A549 (cell line): ENCODE results near the gene FOXK1. TPM values are rescaled to one million over a fixed set of nuclear protein-coding genes. Genes with fewer than 3 reads are reported as not detected.

Source experiments
- ATAC-seq, 2 experiments: fragments of 200-7000 bp in 1 of 2; fragments of >200 bp in 1 of 2; cut with Nextera tagmentation in 1 of 2; cut with Tn5 transposase in 1 of 2; 3 replicates each; pipeline versions ENCODE4 v1.8.0 to v1.9.1; 2018 to 2020; ENCODE audit warnings: mild to moderate bottlenecking in 1 of 2, moderate library complexity in 1 of 2
- CTCF ChIA-PET: fragments of 300-600 bp; sonication (Branson Sonifier 250); formaldehyde crosslinking; extraction: SDS; loops from one replicate; lab custom pipeline; 2021; ENCODE audit warnings: antibody characterized with exemption, inconsistent platforms; lab: Yijun Ruan, JAX
- POLR2A ChIA-PET: fragments of 350-600 bp; formaldehyde crosslinking; extraction: SDS; loops from one replicate; lab custom pipeline; 2021; ENCODE audit warnings: antibody characterized with exemption, inconsistent platforms; lab: Yijun Ruan, JAX
- DNase-seq, 2 experiments: peaks; one replicate each; pipeline versions ENCODE4 v3.0.0 to v3.0.0-alpha.2; 2011 to 2016; ENCODE audit warnings: low read depth in 1 of 2, low spot score in 1 of 2
- FAIRE-seq: peaks from 2 replicates; lab custom pipeline; 2011; peaks lifted over from hg19 to GRCh38; lab: Jason Lieb, UNC
- H3K27ac ChIP-seq, 2 experiments: fragments of >200 bp; sonication (Bioruptor Twin); formaldehyde crosslinking; 3 replicates each; pipeline ENCODE4 v1.5.1; 2016 to 2017
- H3K4me1 ChIP-seq: fragments of >200 bp; sonication (Bioruptor Twin); formaldehyde crosslinking; 3 replicates; pipeline ENCODE4 v1.6.1; 2016
- H3K4me2 ChIP-seq: fragments of >200 bp; sonication (Bioruptor Twin); formaldehyde crosslinking; 3 replicates; pipeline ENCODE4 v1.6.1; 2016
- H3K4me3 ChIP-seq: fragments of >200 bp; sonication (Bioruptor Twin); formaldehyde crosslinking; 3 replicates; pipeline ENCODE4 v1.5.1; 2016
- H3K9me3 ChIP-seq: fragments of >200 bp; sonication (Bioruptor Twin); formaldehyde crosslinking; 3 replicates; pipeline ENCODE4 v1.6.1; 2016
- EHMT2 ChIP-seq: fragments of 200-600 bp; sonication (generic); IDR thresholded peaks from 2 replicates; pipeline ENCODE4 v1.6.1; 2016; ENCODE audit warnings: antibody characterized with exemption, low read depth, mild to moderate bottlenecking, moderate library complexity
- FOSB ChIP-seq: fragments of 250-450 bp; sonication (Bioruptor Pico); IDR thresholded peaks from 2 replicates; pipeline ENCODE4 v1.5.0; 2020; ENCODE audit warnings: mild to moderate bottlenecking, moderate library complexity
- FOSL2 ChIP-seq, 2 experiments: fragments of 450-650 bp in 1 of 2; fragments of >200 bp in 1 of 2; sonication (Bioruptor Twin) in 1 of 2; formaldehyde crosslinking; IDR thresholded peaks; 2 replicates each; pipeline versions ENCODE4 v1.5.0 to v1.6.1; 2016 to 2020; ENCODE audit warnings: mild to moderate bottlenecking in 1 of 2, moderate library complexity in 1 of 2
- HDAC2 ChIP-seq: fragments of 200-600 bp; sonication (generic); IDR thresholded peaks from 2 replicates; pipeline ENCODE4 v1.6.1; 2016
- HEYL ChIP-seq: fragments of 250-450 bp; sonication (Bioruptor Pico); IDR thresholded peaks from 2 replicates; pipeline ENCODE4 v1.8.0; 2021; ENCODE audit warnings: mild to moderate bottlenecking, moderate library complexity
- JUNB ChIP-seq: fragments of >200 bp; sonication (Bioruptor Twin); formaldehyde crosslinking; IDR thresholded peaks from 2 replicates; pipeline ENCODE4 v1.6.1; 2016
- KDM1A ChIP-seq: fragments of 200-600 bp; sonication (generic); IDR thresholded peaks from 2 replicates; pipeline ENCODE4 v1.6.1; 2016; ENCODE audit warnings: low read depth, mild to moderate bottlenecking
- KDM5A ChIP-seq: fragments of 200-600 bp; sonication (generic); IDR thresholded peaks from 2 replicates; pipeline ENCODE4 v1.6.1; 2016; ENCODE audit warnings: antibody characterized with exemption, mild to moderate bottlenecking
- MAFK ChIP-seq: fragments of 450-650 bp; IDR thresholded peaks from 2 replicates; pipeline ENCODE4 v1.6.1; 2014; ENCODE audit not compliant: partially characterized antibody
- MYC ChIP-seq: IDR thresholded peaks from 2 replicates; pipeline ENCODE4 v1.6.1; 2012; ENCODE audit warnings: mild to moderate bottlenecking, inconsistent platforms, low read length, improper control_type of control experiment, borderline replicate concordance
- NFE2L2 ChIP-seq: fragments of 150-350 bp; conservative IDR thresholded peaks from 2 replicates; pipeline ENCODE4 v1.6.1; 2014; ENCODE audit warnings: low read length
- NR3C1 ChIP-seq: fragments of >200 bp; sonication (Bioruptor Twin); formaldehyde crosslinking; IDR thresholded peaks from 3 replicates; pipeline ENCODE4 v1.6.1; 2017
- RAD21 ChIP-seq, 2 experiments: fragments of >200 bp in 1 of 2; sonication (Bioruptor Twin) in 1 of 2; formaldehyde crosslinking in 1 of 2; IDR thresholded peaks in 1 of 2; conservative IDR thresholded peaks in 1 of 2; 2 replicates in 1 of 2; 3 replicates in 1 of 2; pipeline ENCODE4 v1.6.1; 2012 to 2018; ENCODE audit warnings: inconsistent platforms in 1 of 2
- RNF2 ChIP-seq: fragments of 200-600 bp; sonication (generic); IDR thresholded peaks from 2 replicates; pipeline ENCODE4 v1.6.1; 2016; ENCODE audit warnings: low read depth, mild to moderate bottlenecking, antibody characterized with exemption, moderate library complexity, borderline replicate concordance
- SREBF2 ChIP-seq: fragments of 450-650 bp; IDR thresholded peaks from 2 replicates; pipeline ENCODE4 v1.6.1; 2014; ENCODE audit warnings: mild to moderate bottlenecking, moderate library complexity
- ZC3H11A ChIP-seq: fragments of 450-650 bp; IDR thresholded peaks from 2 replicates; pipeline ENCODE4 v1.6.1; 2014; ENCODE audit warnings: antibody characterized with exemption, mild to moderate bottlenecking
- ZFP36 ChIP-seq: fragments of 450-650 bp; IDR thresholded peaks from 2 replicates; pipeline ENCODE4 v1.6.1; 2014; ENCODE audit warnings: borderline replicate concordance; ENCODE audit not compliant: partially characterized antibody
- ZSCAN20 ChIP-seq: fragments of 250-450 bp; sonication (Bioruptor Pico); IDR thresholded peaks from 2 replicates; pipeline ENCODE4 v1.8.0; 2022; ENCODE audit warnings: mild to moderate bottlenecking, moderate library complexity
- WGBS: methylation state at CpG from one replicate; pipeline ENCODE4 v1.1.6; 2017; ENCODE audit errors: missing lambda C conversion rate; 5-methylcytosine and 5-hydroxymethylcytosine counted together
- polyA plus RNA-seq, 4 experiments: library from polyadenylated mRNA; depleted of rRNA in 3 of 4; stranded (reverse); fragments of >200 nt; fragmentation: RNase III in 1 of 4; extraction: RNeasy Plus Mini Kit Qiagen cat#74134 plus additional on column Dnase treatment in 1 of 4; gene quantifications; 2 replicates in 3 of 4; 3 replicates in 1 of 4; pipeline ENCODE4 v1.2.3, GENCODE V29; 2011 to 2017
- TF ChIP-seq, protein P1 (sequence below): fragments of 250-450 bp; sonication (Bioruptor Pico); IDR thresholded peaks from 2 replicates; pipeline ENCODE4 v1.5.0; 2020; ENCODE audit warnings: low read depth, mild to moderate bottlenecking, moderate library complexity
- TF ChIP-seq, protein P2 (sequence below): fragments of >200 bp; sonication (Bioruptor Twin); formaldehyde crosslinking; IDR thresholded peaks from 3 replicates; pipeline ENCODE4 v1.6.1; 2016
- TF ChIP-seq, protein P3 (sequence below): fragments of >200 bp; sonication (Bioruptor Twin); formaldehyde crosslinking; IDR thresholded peaks from 2 replicates; pipeline ENCODE4 v1.6.1; 2016
- TF ChIP-seq, protein P4 (sequence below): fragments of 450-650 bp; IDR thresholded peaks from 2 replicates; pipeline ENCODE4 v1.6.1; 2014; ENCODE audit warnings: antibody characterized with exemption

The FOXK1 gene
- polyA plus RNA-seq, 2 of the 4 experiments (the other 2 are of a cell fraction): 6.8 to 10.9 TPM

DNA sequence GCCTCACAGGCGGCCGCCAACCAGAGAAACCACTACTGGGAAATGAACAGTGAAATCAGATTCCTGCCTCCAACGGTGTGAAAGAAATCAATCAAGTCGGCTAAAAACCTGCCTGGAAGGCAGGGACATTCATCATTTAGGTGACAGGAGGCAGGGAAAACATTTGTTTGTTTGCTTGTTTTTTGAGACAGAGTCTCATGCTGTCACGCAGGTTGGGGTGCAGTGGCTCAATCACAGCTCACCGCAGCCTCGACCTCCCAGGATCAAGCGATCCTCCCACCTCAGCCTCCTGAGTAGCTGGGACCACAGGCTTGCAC is 123.8 kb downstream of the FOXK1 start:
- ATAC-seq (no peak), DNase-seq (no peak), FAIRE-seq (no peak)
- ChIA-PET POLR2A (no interaction called here), CTCF (interaction anchor here (0.6 to 1.6 kb wide), 6 partner anchors 7 to 369 kb away, joined by 3 to 6 read pairs (median 4); partner anchors contain the start of gene RADIL)
- Histone ChIP-seq H3K4me2 (no peak overlapping the region), H3K27ac (no peak overlapping the region), H3K9me3 (no peaks in the 10 kb centered on the region), H3K4me1 (no peaks in the 10 kb centered on the region), H3K4me3 (no peak overlapping the region)
- no peak for TF ChIP-seq HEYL (CRISPR knock-in tag)
- TF ChIP-seq, protein P1, sequence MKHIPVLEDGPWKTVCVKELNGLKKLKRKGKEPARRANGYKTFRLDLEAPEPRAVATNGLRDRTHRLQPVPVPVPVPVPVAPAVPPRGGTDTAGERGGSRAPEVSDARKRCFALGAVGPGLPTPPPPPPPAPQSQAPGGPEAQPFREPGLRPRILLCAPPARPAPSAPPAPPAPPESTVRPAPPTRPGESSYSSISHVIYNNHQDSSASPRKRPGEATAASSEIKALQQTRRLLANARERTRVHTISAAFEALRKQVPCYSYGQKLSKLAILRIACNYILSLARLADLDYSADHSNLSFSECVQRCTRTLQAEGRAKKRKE (CRISPR knock-in tag): no peak
- no peak for TF ChIP-seq SREBF2
- TF ChIP-seq EHMT2: no peak
- no peak for TF ChIP-seq ZC3H11A
- TF ChIP-seq MAFK: no peak
- TF ChIP-seq, protein P2, sequence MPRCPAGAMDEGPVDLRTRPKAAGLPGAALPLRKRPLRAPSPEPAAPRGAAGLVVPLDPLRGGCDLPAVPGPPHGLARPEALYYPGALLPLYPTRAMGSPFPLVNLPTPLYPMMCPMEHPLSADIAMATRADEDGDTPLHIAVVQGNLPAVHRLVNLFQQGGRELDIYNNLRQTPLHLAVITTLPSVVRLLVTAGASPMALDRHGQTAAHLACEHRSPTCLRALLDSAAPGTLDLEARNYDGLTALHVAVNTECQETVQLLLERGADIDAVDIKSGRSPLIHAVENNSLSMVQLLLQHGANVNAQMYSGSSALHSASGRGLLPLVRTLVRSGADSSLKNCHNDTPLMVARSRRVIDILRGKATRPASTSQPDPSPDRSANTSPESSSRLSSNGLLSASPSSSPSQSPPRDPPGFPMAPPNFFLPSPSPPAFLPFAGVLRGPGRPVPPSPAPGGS: no peak
- TF ChIP-seq HDAC2: no peak
- no peak for TF ChIP-seq RAD21 (conservative IDR thresholded peaks at IDR 0.05 in 1 of 2, IDR thresholded peaks at IDR 0.05 in 1 of 2)
- TF ChIP-seq, protein P3, sequence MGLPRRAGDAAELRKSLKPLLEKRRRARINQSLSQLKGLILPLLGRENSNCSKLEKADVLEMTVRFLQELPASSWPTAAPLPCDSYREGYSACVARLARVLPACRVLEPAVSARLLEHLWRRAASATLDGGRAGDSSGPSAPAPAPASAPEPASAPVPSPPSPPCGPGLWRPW: no peak
- TF ChIP-seq KDM5A: no peak
- no peak for TF ChIP-seq NR3C1
- no peak for TF ChIP-seq RNF2
- TF ChIP-seq NFE2L2: no peak
- TF ChIP-seq FOSL2 (IDR thresholded peaks at IDR 0.05): no peak
- TF ChIP-seq FOSL2 (CRISPR knock-in tag; IDR thresholded peaks at IDR 0.05): no peak
- no peak for TF ChIP-seq MYC
- TF ChIP-seq ZFP36: no peak
- TF ChIP-seq, protein P4, sequence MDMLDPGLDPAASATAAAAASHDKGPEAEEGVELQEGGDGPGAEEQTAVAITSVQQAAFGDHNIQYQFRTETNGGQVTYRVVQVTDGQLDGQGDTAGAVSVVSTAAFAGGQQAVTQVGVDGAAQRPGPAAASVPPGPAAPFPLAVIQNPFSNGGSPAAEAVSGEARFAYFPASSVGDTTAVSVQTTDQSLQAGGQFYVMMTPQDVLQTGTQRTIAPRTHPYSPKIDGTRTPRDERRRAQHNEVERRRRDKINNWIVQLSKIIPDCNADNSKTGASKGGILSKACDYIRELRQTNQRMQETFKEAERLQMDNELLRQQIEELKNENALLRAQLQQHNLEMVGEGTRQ: no peak
- WGBS: 79% methylated on average over 8 of the region's 8 CpGs

DNA sequence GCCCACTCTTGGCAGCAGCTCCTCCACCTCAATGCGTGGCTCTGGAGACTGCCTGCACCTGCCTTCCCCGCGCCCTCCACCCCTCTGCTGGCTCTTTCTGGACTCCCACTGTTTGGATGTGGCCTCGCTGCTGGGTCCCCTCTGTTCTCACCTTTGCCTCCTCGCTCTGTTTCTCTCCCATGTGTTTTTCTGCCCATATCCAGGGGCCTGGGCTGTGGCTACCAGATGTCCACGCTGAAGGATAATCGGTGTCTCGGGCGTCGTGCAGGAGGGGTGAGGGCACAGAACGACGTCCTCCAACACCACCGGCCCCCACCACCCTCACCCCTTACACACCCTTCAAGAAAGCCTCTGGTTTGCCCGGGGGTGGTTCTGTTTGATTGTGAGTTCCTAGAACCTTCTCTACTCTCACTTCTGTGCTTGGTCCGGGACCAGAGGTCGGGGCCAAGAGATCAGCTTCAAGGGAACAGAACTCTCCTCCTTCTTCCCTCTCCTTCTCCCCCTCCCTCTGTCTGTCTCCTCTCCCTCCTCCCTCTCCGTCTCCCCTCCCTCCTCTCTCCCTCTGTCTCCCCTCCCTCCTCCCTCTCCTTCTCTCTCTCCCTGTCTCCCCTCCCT is 125.0 kb downstream of the FOXK1 start:
- H3K4me3 ChIP-seq: no peak overlapping the region
- H3K9me3 ChIP-seq: no peaks in the 10 kb centered on the region
- POLR2A ChIA-PET: no interaction called here
- CTCF ChIA-PET: interaction anchor here (0.6 to 1.6 kb wide), 4 partner anchors 9 to 215 kb away, joined by 3 to 6 read pairs (median 4); no protein-coding TSS in a partner anchor
- no peak overlapping the region for H3K27ac ChIP-seq
- H3K4me1 ChIP-seq: no peaks in the 10 kb centered on the region
- WGBS: 72% methylated on average over 16 of the region's 17 CpGs
- ATAC-seq (peak; percentile 31 to 33; a peak in 4 of 6 replicates), DNase-seq (no peak), FAIRE-seq (no peak)
- H3K4me2 ChIP-seq: no peak overlapping the region
- TF ChIP-seq FOSB: no peak
- TF ChIP-seq EHMT2: no peak
- TF ChIP-seq, protein P3: no peak
- no peak for TF ChIP-seq ZSCAN20 (CRISPR knock-in tag)
- TF ChIP-seq KDM1A: no peak
- TF ChIP-seq MAFK: no peak
- no peak for TF ChIP-seq JUNB
- TF ChIP-seq SREBF2: no peak
